GM12801 (cell line): ENCODE results near the gene WDR36.

Experiments used
- TF ChIP-seq, protein P1 (sequence below): IDR thresholded peaks from one replicate; pipeline ENCODE4 v1.5.1; 2011; ENCODE audit warnings: control low read depth; ENCODE audit not compliant: insufficient read length; ENCODE audit errors: extremely low read depth

WDR36 gene

DNA sequence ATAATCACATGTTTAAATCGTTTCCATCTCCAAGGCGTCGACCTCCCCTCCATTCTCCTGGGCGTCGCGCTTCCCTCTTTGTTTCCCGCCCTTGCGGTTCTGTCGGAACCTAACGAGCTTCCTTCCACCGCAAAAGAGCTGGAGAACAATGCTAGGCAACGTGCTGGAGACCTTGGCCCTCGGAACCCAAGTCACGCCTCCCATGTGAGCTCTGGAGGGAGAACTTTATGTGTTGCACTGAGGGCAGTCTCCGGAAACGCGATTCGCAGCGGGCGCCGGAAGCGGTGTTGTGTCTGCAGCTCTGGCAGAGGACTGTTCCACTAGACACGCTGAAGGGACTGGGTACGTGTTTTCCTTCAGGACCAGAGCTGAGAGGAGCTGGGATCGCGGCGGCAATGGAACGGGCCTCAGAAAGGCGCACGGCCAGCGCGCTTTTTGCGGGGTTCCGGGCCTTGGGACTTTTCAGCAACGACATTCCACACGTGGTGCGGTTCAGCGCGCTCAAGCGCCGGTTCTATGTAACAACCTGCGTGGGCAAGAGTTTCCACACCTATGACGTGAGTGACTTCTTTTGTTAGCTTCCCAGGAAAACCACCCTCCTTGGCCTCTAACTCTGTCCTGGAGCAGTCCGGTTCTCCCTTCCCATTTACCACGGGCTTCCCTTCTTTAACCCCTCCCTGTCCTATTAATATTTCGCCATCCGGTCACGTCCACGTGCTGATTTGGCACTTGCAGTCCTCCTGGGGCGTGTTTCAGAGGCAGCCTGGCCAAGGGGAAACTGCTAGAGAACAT is at the start of gene WDR36:
TSS of gene WDR36 (plus strand) at position 287 of the 792 bp plus-strand sequence. CDS start at position 396, 109 bp downstream.
- TF ChIP-seq, protein P1, sequence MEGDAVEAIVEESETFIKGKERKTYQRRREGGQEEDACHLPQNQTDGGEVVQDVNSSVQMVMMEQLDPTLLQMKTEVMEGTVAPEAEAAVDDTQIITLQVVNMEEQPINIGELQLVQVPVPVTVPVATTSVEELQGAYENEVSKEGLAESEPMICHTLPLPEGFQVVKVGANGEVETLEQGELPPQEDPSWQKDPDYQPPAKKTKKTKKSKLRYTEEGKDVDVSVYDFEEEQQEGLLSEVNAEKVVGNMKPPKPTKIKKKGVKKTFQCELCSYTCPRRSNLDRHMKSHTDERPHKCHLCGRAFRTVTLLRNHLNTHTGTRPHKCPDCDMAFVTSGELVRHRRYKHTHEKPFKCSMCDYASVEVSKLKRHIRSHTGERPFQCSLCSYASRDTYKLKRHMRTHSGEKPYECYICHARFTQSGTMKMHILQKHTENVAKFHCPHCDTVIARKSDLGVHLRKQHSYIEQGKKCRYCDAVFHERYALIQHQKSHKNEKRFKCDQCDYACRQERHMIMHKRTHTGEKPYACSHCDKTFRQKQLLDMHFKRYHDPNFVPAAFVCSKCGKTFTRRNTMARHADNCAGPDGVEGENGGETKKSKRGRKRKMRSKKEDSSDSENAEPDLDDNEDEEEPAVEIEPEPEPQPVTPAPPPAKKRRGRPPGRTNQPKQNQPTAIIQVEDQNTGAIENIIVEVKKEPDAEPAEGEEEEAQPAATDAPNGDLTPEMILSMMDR: no peak

DNA sequence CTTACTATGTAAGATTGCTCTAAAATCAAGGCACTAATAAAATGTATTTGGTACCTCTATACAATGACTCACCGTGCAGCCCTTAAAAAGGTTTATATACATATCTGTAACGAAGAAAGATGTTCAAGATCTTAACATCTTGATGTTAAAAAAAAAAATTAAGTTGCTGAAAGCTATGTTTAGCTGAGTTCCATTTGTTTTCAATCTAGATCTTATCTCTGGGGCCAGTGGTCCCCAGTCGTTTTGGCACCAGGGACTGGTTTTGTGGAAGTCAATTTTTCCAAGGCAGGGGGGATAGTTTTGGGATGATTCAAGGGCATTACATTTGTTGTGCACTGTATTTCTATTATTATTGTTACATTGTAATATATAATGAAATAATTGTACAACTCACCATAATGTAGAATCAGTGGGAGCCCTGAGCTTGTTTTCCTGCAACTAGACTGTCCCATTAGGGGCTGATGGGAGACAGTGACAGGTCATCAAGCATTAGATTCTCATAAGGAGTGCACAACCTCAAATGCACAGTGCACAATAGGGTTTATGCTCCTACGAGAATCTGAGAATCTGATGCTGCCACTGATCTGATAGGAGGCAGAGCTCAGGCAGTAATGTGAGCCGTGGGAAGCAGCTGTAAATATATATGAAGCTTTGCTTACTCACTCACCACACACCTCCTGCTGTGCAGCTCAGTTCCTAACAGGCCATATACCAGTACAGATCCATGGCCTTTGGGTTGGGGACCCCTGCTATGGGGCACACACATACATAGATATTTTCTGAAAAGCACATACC is 48.2 kb upstream of the WDR36 start:
- TF ChIP-seq, protein P1: no peak

DNA sequence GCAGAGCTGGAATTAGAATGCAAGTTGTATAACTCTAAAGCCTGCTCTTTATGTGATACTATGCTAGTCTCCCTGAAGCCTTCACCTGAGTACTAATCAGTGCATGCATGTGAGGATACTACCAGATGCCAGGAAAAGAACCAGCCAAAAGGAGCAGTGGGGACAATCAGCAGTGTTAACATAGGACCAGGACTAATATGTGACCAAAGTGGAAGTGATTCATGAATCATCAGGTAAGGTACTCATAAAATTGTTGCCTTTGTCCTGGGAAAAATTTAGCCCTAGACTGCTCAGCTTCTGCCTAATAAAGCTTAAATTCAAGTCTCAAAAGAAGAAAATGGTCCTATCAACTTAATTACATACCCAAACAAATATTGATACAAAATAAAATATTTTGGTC is 34.1 kb upstream of the WDR36 start:
- TF ChIP-seq, protein P1: no peak

DNA sequence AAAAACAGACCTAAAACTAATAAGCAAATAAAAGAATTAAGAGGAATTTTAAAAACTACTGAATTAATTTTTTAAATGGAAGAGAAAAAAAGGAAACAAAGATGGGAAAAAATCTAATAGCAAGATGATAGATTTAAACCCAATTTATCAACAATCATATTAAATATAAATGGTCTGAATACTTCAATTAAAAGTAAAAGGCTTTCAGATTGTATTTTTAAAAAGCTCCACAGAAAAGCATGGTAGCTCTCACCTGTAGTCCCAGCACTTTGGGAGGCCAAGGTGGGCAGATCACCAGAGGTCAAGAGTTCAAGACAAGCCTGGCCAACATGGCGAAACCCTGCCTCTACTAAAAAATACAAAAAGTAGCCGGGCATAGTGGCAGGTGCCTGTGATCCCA is 32.0 kb upstream of the WDR36 start:
- TF ChIP-seq, protein P1: no peak

DNA sequence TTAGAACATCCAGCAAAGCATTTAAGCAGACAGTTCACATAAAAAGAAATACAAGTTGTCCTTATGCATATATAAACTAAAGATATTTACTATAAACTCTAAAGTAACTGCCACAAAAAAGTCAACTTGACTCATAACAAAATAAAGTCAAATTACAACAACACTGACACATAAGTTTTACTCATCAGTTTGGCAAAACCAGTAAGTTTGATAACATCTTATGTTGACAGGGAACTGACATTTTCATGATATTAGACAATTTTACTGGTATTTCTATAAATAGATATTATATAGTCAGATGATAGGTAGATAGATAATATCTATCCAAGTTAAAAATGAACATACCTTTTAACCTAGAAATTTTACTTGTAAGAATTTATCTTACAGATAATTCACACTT is 30.5 kb upstream of the WDR36 start:
- TF ChIP-seq, protein P1: no peak

DNA sequence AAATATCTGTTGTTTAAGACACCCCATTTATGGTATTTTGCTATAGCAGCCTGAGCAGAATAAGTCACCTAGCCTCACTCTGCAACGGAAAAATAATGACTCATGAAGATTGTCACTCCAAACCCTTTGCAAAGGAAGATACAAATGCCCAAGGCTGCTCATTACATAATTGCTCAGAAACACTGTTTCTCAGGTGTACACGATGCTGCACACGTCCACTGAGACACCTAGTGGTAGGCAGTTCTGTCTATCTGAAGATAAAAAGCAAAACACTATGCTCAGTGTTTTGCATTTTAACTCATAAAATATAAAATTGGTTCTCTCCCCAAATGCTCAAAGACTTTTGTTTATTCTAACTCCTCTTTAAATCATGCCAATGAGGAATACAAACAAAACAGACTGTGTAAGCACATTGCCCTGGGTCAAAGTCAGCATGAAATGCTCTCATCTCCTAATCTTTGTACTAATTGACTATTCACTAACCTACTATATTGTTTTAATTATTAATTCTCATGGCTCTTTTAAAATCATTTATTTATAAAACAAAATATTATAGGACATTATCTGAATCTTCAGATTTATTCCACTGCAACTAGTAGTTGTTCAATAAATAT is 28.3 kb upstream of the WDR36 start:
- TF ChIP-seq, protein P1: no peak

DNA sequence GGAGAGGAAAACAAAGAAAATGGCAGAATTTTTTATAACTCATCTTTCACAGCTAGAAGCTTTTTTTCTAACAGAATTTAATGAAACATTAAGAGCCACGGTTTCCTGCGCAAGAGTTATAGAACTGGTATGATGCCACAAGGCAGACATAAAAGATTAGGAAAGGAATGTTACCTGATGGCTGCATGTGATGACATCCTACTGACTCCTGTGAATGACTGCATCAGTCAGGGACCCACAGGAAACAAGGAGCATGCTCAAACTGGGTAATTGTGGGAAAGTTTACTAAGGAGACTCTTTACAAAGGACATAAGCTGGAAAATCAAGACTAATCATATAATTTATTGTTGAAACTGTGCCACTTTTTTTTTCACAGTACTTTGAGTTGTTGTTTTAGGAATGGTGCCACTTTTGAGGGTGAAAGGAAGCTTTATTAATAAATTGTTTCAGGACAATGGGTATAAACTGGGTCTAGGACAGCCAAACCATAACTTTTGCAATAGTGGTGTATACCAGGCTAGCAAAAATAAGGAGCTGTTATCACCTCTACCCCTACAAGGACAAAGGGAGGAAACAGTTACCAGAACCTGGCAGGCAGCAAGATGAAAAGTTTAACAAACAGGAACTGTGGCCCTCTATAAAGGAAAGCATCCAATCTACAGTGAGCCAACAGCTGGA is 25.7 kb upstream of the WDR36 start:
- TF ChIP-seq, protein P1: no peak
